Measurements from ENCODE around the gene OVCH2.
"Not testable (repeated sequence)": the region's sequence is repeated elsewhere in the genome, so short reads cannot be mapped to it uniquely, and the experiment has no call there.

The OVCH2 gene

DNA sequence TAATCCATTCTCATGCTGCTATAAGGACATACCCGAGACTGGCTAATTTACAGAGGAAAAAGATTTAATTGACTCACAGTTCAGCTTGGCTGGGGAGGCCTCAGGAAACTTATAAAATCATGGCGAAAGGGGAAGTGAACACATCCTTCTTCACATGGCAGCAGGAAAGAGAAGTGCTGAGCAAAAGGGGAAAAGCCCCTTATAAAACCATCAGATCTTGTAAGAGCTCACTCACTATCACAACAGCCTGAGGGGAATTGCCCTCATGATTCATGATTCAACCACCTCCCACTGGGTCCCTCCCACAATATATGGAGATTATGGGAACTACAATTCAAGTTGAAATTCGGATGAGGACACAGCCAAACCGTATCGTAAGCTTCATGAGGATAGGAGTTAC lies 29.2 kb downstream of the OVCH2 start:
- H3K4me1 Mint-ChIP-seq = peaks cover 31% of the 10 kb centered on the region
- H3K27me3 Mint-ChIP-seq = peaks cover 28% of the 10 kb centered on the region

DNA sequence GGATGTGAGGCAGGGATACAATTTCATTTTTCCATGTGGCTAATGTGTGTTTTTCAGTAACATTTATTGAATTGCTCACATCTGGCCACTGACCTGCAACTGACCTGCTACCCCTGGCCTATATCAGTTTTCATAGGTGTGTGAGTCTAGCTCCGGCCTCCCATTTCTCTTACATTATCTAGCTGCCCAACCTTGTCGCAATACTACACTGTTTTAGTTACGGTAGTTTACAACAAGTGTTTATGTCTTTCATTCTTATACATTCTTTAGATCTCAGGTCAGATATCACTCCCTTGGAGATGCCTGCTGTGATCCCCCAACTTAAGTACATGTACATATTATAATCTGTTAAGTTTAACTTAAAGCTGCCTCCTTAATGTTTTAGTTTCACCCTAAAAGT lies 30.6 kb downstream of the OVCH2 start:
- ATAC-seq = no peak
- no peak overlapping the region for H3K27ac Mint-ChIP-seq
- no peak overlapping the region for H3K4me3 Mint-ChIP-seq
- peaks cover 46% of the 10 kb centered on the region for H3K4me1 Mint-ChIP-seq
- no peaks in the 10 kb centered on the region for H3K36me3 Mint-ChIP-seq
- peaks cover 12% of the 10 kb centered on the region for H3K9me3 Mint-ChIP-seq
- peaks cover 22% of the 10 kb centered on the region for H3K27me3 Mint-ChIP-seq

More for the DNA sequence above, 29.2 kb downstream of the OVCH2 start:
- Mint-ChIP-seq H3K27ac (no peak overlapping the region), H3K36me3 (no peaks in the 10 kb centered on the region), H3K9me3 (peaks cover 12% of the 10 kb centered on the region), H3K4me3 (no peak overlapping the region)
- no peak for ATAC-seq

DNA sequence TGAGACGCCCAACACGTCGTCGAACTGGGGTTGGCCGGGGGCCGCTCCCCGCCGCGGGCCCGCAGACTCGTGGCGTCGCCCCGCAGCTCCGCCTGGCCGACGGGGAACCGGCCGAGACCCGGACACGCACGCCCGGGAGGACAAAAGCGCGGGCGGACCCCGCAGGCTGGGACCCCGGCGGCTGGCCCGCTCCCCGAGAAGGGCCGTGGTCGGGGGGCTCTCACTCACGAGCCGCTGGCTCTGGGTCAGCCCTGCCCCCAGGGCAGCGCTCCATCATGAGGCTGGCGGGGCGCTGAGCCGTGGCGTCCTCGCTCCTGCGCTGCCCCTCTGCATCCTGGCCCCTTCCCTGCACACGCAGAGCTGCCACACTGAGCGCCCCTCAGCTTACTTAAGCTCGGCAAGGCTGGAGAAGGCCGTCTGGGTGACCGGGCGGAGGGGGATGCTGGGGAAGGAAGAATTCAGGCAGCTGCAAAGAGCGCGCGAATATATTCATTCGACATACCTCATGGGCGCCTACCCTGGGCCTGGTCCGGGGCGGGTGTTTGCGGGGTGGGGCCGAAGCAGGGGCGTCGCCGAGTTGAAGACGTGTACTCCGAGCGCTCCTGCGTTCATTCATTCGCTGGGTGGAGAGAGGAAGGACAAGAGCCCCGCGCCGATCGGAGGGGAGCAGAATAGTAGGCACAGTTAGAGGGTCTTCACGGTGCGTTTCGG lies 32.4 kb downstream of the OVCH2 start:
- Mint-ChIP-seq H3K36me3 (no peaks in the 10 kb centered on the region), H3K9me3 (peaks cover 12% of the 10 kb centered on the region), H3K4me3 (peak overlapping the region; percentile 92), H3K27ac (peak overlapping the region; percentile 82), H3K4me1 (peaks cover 49% of the 10 kb centered on the region), H3K27me3 (peaks cover 11% of the 10 kb centered on the region)
- ATAC-seq = peak; percentile 65

DNA sequence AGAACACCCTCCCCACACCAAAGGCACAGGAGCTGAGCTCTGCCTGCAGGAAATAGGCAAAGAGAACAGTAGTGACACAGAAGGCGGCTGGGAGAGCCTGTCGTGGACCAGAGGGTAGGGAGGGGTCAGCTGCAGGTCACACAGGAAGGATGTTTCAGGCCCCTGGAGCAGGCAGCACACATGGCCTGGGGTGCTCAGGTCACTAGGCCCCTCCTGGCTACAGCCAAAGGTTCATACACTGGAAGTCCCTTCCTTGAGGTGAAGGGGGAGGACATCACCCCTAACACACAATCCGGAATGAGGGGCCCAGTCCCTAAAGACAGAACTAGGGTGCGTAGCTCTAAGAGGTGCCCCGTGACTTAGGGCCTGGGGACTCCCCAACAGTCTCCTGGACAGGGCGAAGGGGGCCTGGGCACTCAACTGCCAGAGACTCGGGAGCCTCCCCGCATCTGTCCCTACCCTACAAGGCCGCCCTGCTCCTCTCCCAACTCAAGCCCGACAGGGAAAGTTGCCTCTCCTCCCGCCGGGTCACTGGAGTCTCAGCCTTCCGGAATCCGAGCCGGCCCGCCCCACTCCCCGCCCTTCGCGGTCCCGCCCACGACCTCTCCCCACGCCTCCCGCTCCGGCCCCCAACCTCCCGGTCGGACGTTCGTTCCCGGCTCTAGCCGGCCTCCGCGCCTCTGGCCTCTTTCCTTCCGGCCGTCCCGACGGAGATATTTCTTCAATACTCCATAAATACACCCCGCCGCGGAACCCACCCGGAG lies 33.1 kb downstream of the OVCH2 start, which contains the start of gene CYB5R2:
Gene CYB5R2 (minus strand): TSS at position 541 of the 764 bp plus-strand sequence. CDS start 675 bp downstream, outside the sequence.
- Mint-ChIP-seq H3K9me3 (peaks cover 12% of the 10 kb centered on the region), H3K27ac (peak within 1 kb of the TSS; percentile 82), H3K4me3 (peak within 1 kb of the TSS; percentile 92), H3K36me3 (no peaks in the 10 kb centered on the region), H3K4me1 (peaks cover 49% of the 10 kb centered on the region), H3K27me3 (peaks cover 11% of the 10 kb centered on the region)
- ATAC-seq = peak; percentile 56

DNA sequence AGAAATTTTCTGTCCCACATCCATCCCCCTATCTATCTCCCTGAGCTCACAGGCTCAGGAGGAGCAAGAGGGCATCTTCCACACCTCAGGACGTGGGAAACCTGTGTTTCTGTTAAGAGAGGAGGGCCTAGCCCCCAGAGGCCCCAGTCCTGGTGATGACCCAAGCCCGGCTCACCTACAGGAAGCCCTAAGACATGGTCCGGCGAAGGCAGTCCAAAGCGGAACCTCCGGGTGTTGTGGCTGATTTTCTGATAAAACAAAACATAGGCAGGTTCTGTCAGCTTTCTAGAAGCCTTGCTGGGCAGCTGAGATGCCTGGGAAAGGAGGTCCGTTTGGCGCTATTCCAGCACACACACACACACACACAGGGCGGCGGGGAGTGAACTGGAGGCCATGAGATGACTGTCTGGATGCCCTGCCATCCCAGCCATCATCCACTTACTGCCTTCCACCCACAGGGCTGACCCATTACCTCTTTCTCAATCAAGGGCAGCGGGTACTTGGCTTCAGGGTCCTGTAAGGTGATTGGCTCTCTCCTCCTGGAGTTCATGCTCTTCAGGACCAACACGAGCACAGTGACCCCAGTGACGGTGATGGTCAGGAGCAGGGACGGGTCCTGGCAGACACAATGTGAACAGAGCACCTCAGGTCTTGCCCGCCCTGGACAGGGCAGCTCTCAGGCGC lies 33.9 kb downstream of the OVCH2 start:
- Mint-ChIP-seq H3K36me3 (no peaks in the 10 kb centered on the region), H3K4me1 (peaks cover 43% of the 10 kb centered on the region), H3K9me3 (peaks cover 7% of the 10 kb centered on the region), H3K27ac (peak overlapping the region; percentile 82), H3K27me3 (peaks cover 11% of the 10 kb centered on the region), H3K4me3 (peak overlapping the region; percentile 88)
- ATAC-seq = peak; percentile 51

DNA sequence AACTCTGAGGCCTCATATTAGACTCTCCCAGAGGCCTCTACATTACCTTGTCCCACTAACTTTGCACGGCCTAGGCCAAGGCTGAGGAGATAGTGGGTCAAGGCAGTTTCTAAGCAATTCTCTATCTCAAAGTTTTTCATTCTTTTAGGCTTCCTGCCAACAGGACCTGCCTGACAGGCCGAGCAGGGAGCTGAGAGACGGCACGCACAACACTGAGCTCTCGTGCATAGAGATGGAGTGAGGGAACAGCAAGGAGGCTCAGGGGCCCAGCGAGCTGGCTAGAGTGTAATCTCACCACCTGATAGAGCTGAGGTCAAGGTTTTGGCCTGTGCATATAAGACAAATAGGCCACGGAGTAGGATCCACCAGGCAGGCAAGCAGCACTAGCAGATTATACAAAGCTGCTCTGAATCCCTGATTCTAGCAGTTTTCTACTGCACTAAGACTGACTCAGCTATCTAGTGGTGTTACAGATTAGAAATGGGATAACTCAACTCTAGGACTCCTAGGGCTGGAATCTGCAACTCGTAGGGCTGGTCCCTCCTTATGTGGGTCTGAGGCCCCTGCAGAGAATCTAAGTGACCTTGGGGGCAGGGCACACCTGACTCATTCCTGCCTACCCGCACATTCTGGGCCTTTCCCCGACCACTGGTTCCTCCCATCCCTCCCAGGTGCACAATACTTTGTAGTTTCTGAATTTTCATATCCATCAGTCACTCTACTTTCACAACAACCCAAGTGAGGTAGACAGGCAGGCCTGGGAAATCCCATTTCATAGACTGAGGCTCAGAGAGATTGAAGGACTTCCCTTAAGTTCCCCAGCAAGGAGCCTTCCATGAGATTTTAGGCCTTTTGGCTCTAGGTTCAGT lies 34.7 kb downstream of the OVCH2 start:
- Mint-ChIP-seq H3K4me1 (peaks cover 43% of the 10 kb centered on the region), H3K4me3 (peak overlapping the region; percentile 88), H3K27me3 (peaks cover 11% of the 10 kb centered on the region), H3K9me3 (peaks cover under 1% of the 10 kb centered on the region), H3K27ac (peak overlapping the region; percentile 82), H3K36me3 (peaks cover 3% of the 10 kb centered on the region)
- peak; percentile 83 for ATAC-seq

DNA sequence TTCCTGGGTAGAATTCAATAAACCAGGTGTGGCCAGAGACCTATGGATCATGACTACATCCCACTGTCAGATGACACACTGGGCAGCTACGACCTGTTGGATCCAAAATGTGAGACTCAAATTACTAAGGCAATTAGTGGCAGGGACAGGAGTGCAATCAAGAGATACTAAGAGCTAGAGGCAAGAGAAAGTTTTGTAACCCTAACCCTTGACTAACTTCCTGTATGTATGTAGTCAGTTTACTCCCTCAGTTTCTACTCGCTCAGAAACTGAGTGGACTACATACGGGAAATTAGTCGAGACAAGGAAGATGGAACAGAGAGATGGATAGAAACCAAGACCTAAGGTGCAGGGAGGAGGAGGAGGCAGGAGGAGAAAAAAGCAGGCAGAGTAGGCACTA lies 35.6 kb downstream of the OVCH2 start:
- H3K9me3 Mint-ChIP-seq = no peaks in the 10 kb centered on the region
- peaks cover 48% of the 10 kb centered on the region for H3K4me1 Mint-ChIP-seq
- H3K36me3 Mint-ChIP-seq = peaks cover 9% of the 10 kb centered on the region
- ATAC-seq = no peak
- peaks cover 11% of the 10 kb centered on the region for H3K27me3 Mint-ChIP-seq
- peak overlapping the region; percentile 82 for H3K27ac Mint-ChIP-seq
- H3K4me3 Mint-ChIP-seq = no peak overlapping the region

DNA sequence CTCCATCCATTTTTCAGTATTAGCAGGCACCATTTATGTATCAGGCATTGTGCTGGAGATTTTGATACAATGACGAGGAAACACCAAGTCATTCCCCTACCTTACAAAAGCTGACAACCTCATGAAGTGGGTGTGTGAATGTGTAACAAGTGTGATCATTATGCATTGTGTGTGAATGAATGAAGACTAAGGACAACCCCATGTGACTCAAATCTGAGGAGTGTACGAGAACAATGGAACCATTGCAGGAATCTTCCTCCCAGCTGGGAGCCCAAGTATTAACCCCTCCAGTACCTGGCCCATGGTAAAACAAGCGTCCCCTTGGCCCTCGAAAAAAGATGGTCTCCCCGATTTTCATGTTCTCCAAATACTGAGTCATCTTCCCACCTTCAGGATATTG lies 37.4 kb downstream of the OVCH2 start:
- Mint-ChIP-seq H3K27ac (no peak overlapping the region), H3K4me1 (peaks cover 42% of the 10 kb centered on the region), H3K36me3 (peaks cover 24% of the 10 kb centered on the region)

DNA sequence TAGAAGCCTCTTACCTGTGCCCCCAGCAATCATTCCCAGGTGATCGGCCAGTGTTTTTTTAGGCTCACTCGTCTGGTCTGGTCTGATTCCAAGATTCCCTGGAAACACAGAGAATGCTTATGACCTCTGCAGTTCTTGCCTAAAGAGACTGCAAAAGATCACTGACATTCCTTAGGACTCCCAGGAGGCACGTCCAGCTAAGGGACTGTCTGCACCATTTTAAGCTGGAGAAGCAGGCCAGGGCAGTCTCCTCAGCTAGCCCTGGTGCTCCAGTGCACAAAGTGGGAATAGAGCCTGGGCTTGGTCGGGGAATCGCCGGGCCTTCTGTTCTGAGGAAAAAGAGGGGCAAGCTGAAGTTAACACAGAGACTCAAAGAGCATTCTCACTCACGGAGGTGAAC lies 37.8 kb downstream of the OVCH2 start:
- Mint-ChIP-seq H3K36me3 (peaks cover 28% of the 10 kb centered on the region), H3K4me1 (peaks cover 38% of the 10 kb centered on the region), H3K27me3 (no peaks in the 10 kb centered on the region), H3K4me3 (no peak overlapping the region), H3K9me3 (no peaks in the 10 kb centered on the region), H3K27ac (no peak overlapping the region)
- no peak for ATAC-seq

More for the DNA sequence above, 37.4 kb downstream of the OVCH2 start:
- ATAC-seq = no peak
- Mint-ChIP-seq H3K27me3 (peaks cover 3% of the 10 kb centered on the region), H3K4me3 (no peak overlapping the region), H3K9me3 (no peaks in the 10 kb centered on the region)

DNA sequence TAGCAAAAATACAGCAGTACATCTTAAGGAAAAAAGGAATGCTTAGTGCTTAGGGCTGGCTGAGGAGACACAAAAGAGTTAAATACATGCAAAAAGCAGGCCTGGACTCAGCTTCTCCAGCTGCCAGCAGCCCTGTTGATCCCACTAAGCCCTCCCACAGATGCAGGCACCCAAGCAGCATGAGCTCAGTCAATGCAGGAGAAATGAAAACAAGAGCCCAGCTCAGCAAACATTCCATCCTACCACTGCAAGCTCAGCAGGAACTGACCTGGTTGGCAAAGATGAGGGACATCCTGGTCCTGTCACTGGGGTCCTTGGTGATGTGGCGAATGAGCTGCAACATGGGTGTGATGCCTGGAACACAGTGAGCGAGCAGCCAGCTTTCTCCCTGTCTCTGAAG lies 38.8 kb downstream of the OVCH2 start:
- ATAC-seq = no peak
- H3K36me3 Mint-ChIP-seq = peaks cover 33% of the 10 kb centered on the region
- H3K4me3 Mint-ChIP-seq = no peak overlapping the region
- H3K27me3 Mint-ChIP-seq = no peaks in the 10 kb centered on the region
- no peaks in the 10 kb centered on the region for H3K9me3 Mint-ChIP-seq
- H3K4me1 Mint-ChIP-seq = peaks cover 28% of the 10 kb centered on the region
- H3K27ac Mint-ChIP-seq = no peak overlapping the region

DNA sequence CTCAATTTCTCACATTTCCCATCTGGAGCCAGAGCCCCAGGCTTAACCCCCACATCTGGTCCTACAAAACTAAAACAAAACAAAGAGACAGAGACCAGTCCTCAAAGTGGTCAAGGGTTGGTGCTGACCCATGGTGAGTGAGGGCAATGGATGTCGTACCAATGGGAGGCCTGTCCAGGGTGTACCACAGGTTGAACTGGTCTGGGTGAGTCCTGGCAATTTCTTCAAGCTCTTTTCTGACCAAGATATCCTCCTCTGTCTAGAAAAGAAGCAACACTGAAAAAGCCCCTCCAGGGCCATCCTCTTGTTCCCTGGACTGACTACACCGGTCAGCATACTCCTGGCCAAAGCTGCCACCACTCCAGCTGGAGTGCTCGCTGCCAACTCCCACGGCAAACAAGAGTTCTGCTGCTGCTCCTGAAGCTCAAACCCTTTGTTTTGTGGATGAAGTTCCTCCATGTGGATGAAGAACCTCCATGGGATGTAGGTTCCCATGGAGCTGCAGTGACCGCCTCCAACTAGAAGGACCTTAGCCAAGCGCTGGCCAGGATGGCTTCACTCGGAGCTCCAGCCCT lies 39.9 kb downstream of the OVCH2 start:
- H3K27ac Mint-ChIP-seq = no peak overlapping the region
- peaks cover 17% of the 10 kb centered on the region for H3K4me1 Mint-ChIP-seq
- H3K36me3 Mint-ChIP-seq = peaks cover 37% of the 10 kb centered on the region

DNA sequence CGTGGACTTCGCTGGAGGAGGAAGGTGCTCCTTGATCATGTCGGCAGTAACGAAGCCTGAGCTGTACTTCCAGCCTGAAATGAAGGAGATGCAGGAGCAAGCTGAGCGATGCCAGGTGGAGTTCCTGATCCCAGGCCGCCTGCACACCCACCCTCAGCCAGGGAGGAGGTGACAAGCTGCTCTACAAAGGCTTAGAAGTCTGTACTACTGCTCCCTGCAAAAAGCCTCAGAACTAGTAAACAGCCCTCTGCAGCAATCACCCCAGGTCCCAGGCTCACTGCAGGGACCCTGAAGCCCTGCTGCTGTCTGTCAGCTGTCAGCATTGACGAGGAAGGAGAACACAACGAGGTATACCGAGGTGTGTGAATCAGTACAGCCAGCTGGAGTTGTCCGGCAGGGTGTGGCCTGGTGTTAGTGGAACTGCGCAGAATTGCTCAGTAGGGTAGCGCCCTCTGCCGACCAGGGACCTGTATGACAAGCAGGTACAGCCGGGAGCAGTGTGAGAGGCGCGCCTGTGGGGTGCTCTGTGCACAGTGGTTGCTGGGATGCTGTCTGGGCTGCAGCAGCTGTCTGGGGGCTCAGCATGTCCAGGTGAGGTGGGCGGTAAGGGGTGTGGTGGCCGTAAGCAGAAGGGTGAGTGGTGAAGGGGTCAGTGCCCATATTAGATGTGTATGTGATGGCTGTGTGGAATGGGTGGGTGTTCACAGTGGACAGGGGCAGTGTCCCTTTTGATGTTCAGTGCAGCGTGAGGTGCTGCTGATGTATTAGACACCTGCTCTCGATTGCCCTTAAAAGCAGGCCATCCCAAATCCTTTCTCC lies 40.6 kb downstream of the OVCH2 start:
- H3K4me1 Mint-ChIP-seq = peaks cover 10% of the 10 kb centered on the region
- peak; percentile 97 for ATAC-seq
- peaks cover 44% of the 10 kb centered on the region for H3K36me3 Mint-ChIP-seq
- H3K4me3 Mint-ChIP-seq = no peak overlapping the region
- no peak overlapping the region for H3K27ac Mint-ChIP-seq
- H3K27me3 Mint-ChIP-seq = no peaks in the 10 kb centered on the region
- H3K9me3 Mint-ChIP-seq = no peaks in the 10 kb centered on the region

More for the DNA sequence above, 39.9 kb downstream of the OVCH2 start:
- no peak for ATAC-seq
- H3K9me3 Mint-ChIP-seq = no peaks in the 10 kb centered on the region
- H3K4me3 Mint-ChIP-seq = no peak overlapping the region
- no peaks in the 10 kb centered on the region for H3K27me3 Mint-ChIP-seq

DNA sequence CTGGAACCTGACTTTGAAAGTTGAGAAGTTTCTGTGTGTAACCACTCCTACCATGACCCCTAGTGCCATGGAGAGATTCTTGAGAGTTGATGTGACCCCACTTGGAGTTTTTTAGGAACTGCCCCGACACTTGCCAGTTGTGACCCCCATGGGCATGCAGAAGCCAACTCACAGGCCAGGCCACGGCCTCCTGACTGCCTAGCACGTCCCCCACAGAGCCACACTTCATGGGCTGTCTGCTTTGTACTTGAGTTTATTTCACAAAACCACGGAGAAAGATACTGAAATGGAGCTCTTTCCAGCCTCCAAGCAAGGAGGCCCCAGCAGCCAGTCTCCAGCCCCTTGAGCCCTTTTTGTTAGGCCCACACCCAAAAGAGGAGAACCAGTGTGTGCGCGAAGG lies 41.4 kb downstream of the OVCH2 start:
- Mint-ChIP-seq H3K4me1 (peaks cover 6% of the 10 kb centered on the region), H3K27ac (no peak overlapping the region)

DNA sequence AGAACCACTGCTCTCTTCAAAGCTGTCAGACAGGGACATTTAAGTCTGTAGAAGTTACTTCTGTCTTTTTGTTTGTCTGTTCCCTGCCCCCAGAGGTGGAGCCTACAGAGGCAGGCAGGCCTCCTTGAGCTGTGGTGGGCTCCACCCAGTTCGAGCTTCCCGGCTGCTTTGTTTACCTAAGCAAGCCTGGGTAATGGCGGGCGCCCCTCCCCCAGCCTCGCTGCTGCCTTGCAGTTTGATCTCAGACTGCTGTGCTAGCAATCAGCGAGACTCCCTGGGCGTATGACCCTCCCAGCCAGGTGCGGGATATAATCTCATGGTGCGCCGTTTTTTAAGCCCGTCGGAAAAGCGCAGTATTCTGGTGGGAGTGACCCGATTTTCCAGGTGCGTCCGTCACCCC lies 42.7 kb downstream of the OVCH2 start:
- H3K4me3 Mint-ChIP-seq, H3K9me3 Mint-ChIP-seq, H3K27me3 Mint-ChIP-seq, H3K27ac Mint-ChIP-seq, H3K4me1 Mint-ChIP-seq, ATAC-seq: not testable (repeated sequence)
- H3K36me3 Mint-ChIP-seq = peaks cover 44% of the 10 kb centered on the region

More for the DNA sequence above, 41.4 kb downstream of the OVCH2 start:
- peaks cover 44% of the 10 kb centered on the region for H3K36me3 Mint-ChIP-seq
- no peaks in the 10 kb centered on the region for H3K27me3 Mint-ChIP-seq
- ATAC-seq = no peak
- H3K9me3 Mint-ChIP-seq = no peaks in the 10 kb centered on the region
- no peak overlapping the region for H3K4me3 Mint-ChIP-seq

Data from stimulated activated memory B cell treated with anti-CD40 and anti-IgM and Interleukin-4, amounts not matched to agents 10 μg/mL and 1 μg/mL and 100 μg/mL, for 72 hours (primary cell).